ENCODE results near the gene TUBB2B. TPM values are rescaled to one million over a fixed set of nuclear protein-coding genes. Genes with fewer than 3 reads are reported as not detected.

The TUBB2B gene
- total RNA-seq, 1 experiment from 2014 or later, result 144 TPM

GRCh38 chr6:3235486-3235885 lies 8.0 kb upstream of the TUBB2B start:
- Histone ChIP-seq H3K9me3 (ENCODE audit: low read depth, low read length, poor library complexity, severe bottlenecking) (no peaks in the 10 kb centered on the region), H3K36me3 (ENCODE audit: insufficient read depth, low read length, poor library complexity, severe bottlenecking) (no peaks in the 10 kb centered on the region), H3K27me3 (replicated peaks; ENCODE audit: insufficient read depth, low read depth, low read length, poor library complexity) (no peaks in the 10 kb centered on the region), H3K4me3 (ENCODE audit: low read depth, low read length, poor library complexity, severe bottlenecking) (no peak overlapping the region), H3K27ac (ENCODE audit: low read depth, low read length, poor library complexity, severe bottlenecking) (no peak overlapping the region), H3K4me1 (ENCODE audit: insufficient read depth, low read length, poor library complexity, severe bottlenecking) (no peaks in the 10 kb centered on the region)
- no peak for DNase-seq (ENCODE audit: low spot score)
- no peak for TF ChIP-seq EZH2 (IDR thresholded peaks at IDR 0.05; ENCODE audit: borderline replicate concordance, low read depth, low read length, poor library complexity, severe bottlenecking)
- TF ChIP-seq, protein P1, sequence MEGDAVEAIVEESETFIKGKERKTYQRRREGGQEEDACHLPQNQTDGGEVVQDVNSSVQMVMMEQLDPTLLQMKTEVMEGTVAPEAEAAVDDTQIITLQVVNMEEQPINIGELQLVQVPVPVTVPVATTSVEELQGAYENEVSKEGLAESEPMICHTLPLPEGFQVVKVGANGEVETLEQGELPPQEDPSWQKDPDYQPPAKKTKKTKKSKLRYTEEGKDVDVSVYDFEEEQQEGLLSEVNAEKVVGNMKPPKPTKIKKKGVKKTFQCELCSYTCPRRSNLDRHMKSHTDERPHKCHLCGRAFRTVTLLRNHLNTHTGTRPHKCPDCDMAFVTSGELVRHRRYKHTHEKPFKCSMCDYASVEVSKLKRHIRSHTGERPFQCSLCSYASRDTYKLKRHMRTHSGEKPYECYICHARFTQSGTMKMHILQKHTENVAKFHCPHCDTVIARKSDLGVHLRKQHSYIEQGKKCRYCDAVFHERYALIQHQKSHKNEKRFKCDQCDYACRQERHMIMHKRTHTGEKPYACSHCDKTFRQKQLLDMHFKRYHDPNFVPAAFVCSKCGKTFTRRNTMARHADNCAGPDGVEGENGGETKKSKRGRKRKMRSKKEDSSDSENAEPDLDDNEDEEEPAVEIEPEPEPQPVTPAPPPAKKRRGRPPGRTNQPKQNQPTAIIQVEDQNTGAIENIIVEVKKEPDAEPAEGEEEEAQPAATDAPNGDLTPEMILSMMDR (conservative IDR thresholded peaks at IDR 0.05; ENCODE audit: low read depth, low read length), result no peak
- ChIA-PET CTCF (no interaction called here), POLR2A (ENCODE audit: low non-redundant PET) (no interaction called here)
- no TSS peak for BruUV-seq (replicated peaks)
- intact Hi-C loops (cut with micrococcal nuclease; ENCODE audit: unreplicated experiment), result no loop called here

DNA sequence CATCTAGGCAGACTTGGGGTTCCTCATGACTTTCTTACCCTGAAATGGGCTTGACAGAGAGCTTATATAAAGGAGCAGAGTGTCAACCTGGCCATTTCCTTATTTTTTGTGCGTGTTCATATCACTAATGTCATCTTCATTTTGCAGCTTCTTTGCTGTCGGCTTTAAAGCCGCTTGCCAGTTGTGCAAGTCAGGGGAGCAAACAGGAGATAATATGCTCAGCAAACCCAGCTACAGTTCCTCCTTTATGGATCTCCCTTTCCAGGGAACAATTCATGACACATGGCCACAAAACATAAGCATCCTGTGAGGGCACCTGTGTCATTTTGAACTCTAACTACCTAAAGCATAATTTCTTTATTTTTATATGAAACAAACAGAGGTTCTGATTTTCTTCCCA lies 6.5 kb upstream of the TUBB2B start:
- DNase-seq (ENCODE audit: low spot score), result no peak
- Histone ChIP-seq H3K27me3 (replicated peaks; ENCODE audit: insufficient read depth, low read depth, low read length, poor library complexity) (peaks cover 8% of the 10 kb centered on the region), H3K4me3 (ENCODE audit: low read depth, low read length, poor library complexity, severe bottlenecking) (no peak overlapping the region), H3K4me1 (ENCODE audit: insufficient read depth, low read length, poor library complexity, severe bottlenecking) (peaks cover 8% of the 10 kb centered on the region), H3K36me3 (ENCODE audit: insufficient read depth, low read length, poor library complexity, severe bottlenecking) (no peaks in the 10 kb centered on the region), H3K9me3 (ENCODE audit: low read depth, low read length, poor library complexity, severe bottlenecking) (no peaks in the 10 kb centered on the region), H3K27ac (ENCODE audit: low read depth, low read length, poor library complexity, severe bottlenecking) (no peak overlapping the region)
- CTCF ChIA-PET, result no interaction called here
- intact Hi-C loops (cut with micrococcal nuclease; ENCODE audit: unreplicated experiment), result no loop called here
- BruUV-seq (replicated peaks), result no TSS peak
- POLR2A ChIA-PET (ENCODE audit: low non-redundant PET), result no interaction called here
- no peak for TF ChIP-seq EZH2 (IDR thresholded peaks at IDR 0.05; ENCODE audit: borderline replicate concordance, low read depth, low read length, poor library complexity, severe bottlenecking)
- TF ChIP-seq, protein P1 (conservative IDR thresholded peaks at IDR 0.05; ENCODE audit: low read depth, low read length), result no peak

DNA sequence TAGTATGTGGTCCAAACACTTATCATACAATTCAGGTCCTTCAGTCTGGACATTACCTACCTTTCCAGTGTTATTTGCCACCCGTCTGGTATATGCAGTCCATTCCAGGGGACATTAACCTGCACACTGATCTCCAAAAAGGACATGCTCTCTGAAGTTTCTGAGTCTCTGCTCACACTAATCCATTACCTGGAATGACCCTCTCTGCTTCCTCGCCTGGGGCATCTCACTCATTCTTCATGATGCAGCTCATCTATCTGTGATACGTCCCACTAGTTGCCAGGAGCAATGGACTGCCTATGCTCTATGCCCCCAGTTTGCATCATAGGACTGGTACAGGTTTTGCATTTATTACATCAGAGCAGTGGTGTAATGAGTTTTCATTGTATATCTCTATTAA lies 5.9 kb upstream of the TUBB2B start:
- no peak overlapping the region for H3K4me3 ChIP-seq (ENCODE audit: low read depth, low read length, poor library complexity, severe bottlenecking)
- CTCF ChIA-PET, result no interaction called here
- DNase-seq (ENCODE audit: low spot score), result no peak
- H3K9me3 ChIP-seq (ENCODE audit: low read depth, low read length, poor library complexity, severe bottlenecking), result no peaks in the 10 kb centered on the region
- peaks cover 8% of the 10 kb centered on the region for H3K27me3 ChIP-seq (replicated peaks; ENCODE audit: insufficient read depth, low read depth, low read length, poor library complexity)
- POLR2A ChIA-PET (ENCODE audit: low non-redundant PET), result no interaction called here
- intact Hi-C loops (cut with micrococcal nuclease; ENCODE audit: unreplicated experiment), result no loop called here
- BruUV-seq (replicated peaks), result no TSS peak
- H3K4me1 ChIP-seq (ENCODE audit: insufficient read depth, low read length, poor library complexity, severe bottlenecking), result peaks cover 10% of the 10 kb centered on the region
- no peak for TF ChIP-seq EZH2 (IDR thresholded peaks at IDR 0.05; ENCODE audit: borderline replicate concordance, low read depth, low read length, poor library complexity, severe bottlenecking)
- TF ChIP-seq, protein P1 (conservative IDR thresholded peaks at IDR 0.05; ENCODE audit: low read depth, low read length), result no peak
- no peaks in the 10 kb centered on the region for H3K36me3 ChIP-seq (ENCODE audit: insufficient read depth, low read length, poor library complexity, severe bottlenecking)
- no peak overlapping the region for H3K27ac ChIP-seq (ENCODE audit: low read depth, low read length, poor library complexity, severe bottlenecking)

Measured in A673 (cell line).